Measurements from ENCODE around the gene TMCC3.

Gene TMCC3

DNA sequence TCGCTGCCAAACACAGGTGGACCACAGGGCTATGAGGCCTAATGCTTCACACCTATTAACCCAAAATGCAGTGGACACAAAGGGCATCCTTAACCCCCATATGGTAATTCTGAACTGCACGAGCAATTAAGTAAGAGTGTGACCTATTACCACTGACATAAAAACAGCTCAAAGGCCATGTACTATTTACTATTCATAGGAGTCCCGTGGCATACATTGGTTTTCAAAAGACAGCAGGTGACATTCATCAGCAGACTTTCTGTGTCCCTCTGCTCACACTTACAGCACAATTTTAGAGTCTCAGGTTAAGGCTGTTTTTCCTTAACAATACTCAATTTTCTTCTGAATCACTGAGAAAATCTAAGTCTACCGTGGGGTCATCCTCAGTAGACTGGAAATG, 23.1 kb upstream of the TMCC3 start:
- no peak for DNase-seq

DNA sequence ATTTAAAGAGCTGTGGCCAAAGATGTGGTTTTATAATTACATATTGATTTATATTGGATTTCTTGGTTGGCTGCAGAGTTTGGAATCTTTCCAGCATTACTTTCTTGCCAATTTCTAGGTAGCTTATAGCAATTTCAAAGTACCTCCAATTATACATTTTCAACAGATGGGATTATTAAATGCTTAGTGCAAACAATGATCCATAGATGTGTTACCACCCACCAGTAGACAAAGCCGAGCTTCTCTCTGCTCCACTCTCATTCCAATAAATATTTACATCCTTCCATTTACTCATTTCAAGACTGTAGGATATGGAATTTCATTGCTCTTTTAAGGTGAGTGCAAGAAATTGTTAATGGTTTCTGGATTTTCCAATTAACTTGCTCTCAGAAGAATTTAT, 21.6 kb upstream of the TMCC3 start:
- DNase-seq, result no peak

DNA sequence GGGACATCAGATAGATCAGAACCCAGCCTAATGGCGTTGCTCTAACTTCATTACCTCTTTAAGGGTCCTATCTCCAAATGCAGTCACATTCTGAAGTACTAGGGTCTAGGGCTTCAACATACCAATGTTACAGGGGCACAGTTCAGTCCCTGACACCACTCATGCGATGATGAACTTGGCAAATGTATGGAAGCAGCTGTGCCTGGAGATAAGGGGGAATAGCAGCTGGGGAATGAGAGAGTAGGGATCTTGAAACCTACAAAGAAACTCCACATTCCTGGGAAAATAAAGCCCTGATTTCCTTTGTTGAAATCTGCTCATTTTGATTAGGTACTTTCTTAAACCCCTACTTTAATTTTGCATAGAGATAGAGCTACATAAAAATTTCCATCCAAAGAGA, 20.5 kb upstream of the TMCC3 start:
- no peak for DNase-seq

DNA sequence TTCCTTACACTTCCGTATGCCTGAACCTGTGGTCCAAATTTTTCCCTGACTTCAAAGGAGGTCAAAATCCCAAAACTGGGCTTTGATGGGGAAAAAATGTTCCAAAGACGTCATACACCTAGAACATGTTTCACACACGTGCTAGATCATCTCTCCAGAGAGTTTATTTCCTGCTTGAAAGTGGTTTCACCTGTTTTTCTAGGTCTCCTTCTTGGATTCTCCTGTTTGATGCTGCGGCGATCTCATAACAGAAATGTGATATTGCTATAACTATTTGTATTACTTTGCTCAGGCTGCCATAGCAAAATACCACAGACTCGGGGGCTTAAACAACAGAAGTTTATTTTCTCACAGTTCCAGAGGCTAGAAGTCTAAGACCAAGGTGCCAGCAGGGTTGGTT, 19.7 kb upstream of the TMCC3 start:
- DNase-seq, result no peak

DNA sequence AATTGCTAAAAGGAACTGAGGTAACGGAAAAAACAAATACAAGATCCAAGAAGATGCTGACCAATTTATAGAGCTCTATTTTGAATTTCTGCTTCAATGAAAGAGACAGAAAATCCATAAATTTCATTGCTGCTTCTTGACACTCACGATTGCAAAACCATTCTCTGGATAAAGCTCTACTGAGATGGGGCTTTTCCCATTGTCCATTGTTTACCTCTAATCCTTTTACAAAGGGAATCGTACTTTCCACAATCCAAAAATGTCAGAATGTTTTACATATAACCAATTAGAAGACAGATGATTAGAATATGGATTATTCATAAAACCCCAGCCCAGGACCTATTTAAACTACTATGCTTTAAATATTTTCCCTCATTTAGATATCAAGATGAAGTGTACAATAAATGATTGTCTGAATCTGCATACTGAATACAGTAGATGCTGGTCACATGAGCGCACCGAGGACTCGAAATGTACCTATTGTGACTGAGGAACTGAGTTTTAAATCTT, 16.7 kb upstream of the TMCC3 start:
- DNase-seq, result no peak

DNA sequence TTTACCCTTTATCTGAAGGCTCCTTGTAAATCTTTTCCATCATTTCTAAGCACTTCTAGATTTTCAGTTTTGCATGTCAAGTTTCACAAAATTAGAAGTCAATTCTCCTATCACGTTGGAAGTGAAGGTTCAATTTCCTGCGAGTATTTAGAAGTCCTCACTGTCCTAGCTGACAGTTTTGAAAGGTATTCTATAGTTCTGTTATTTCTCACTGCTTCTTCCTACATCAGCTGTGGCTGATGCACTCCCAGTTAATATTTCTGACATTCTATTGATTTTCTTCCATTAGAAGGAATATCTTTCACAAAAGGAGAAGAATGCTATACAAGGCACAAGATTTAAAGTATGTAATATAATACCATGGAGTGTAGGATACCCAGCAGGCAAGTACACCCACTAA, 15.8 kb upstream of the TMCC3 start:
- no peak for DNase-seq

DNA sequence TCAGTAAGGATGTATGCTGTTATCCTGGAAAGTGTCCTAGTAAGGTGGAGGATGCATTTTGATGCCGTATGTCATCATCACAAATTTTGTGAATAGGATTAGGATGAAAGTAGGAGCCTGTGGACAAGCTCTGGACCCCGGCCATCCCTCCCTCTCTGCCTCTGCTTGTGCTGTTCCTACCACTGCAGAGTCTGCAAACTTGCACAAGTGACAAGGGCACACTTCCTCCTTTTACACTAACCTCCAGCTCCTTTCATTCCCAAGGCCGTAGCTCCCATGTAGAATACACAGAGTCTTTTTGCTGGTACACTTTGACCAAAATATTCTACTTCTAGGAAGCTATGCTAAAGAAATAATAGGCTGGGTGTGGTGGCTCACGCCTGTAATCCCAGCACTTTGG, 13.3 kb upstream of the TMCC3 start:
- no peak for DNase-seq

DNA sequence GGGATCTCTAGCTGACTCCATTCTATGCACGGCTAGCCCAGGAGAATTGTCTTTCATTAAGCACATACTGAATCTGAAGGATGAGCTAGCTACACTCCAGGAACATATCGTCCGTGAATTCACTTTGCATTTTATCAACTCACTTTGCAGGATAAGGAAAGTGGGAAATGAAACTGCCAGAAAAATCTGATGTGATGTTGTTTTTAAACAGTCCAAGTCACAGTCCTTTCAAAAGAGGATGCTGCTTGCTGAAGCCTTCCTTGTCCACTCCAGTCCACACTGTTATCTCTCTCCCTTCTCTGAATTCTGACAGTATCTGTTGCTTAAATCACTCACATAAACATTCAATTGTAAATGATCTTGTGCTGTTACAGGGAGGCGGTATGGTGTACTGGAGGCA, 12.7 kb upstream of the TMCC3 start:
- no peak for DNase-seq

DNA sequence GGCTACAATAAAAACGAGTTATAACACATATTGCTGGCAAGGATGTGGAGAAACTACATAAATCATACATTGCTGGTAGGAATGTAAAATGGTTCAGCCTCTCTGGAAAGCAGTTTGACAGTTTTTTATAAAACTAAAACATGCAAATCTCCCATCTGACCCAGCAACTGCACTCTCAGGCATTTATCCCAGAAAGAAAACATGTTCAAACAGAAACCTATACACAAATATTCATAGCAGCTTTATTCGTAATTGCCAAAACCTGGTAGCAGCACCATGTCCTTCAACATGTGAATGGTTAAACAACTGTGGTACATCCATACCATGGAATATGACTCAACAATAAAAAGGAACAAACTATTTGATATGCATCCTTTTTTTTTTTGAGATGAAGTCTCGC, 10.1 kb upstream of the TMCC3 start:
- no peak for DNase-seq

DNA sequence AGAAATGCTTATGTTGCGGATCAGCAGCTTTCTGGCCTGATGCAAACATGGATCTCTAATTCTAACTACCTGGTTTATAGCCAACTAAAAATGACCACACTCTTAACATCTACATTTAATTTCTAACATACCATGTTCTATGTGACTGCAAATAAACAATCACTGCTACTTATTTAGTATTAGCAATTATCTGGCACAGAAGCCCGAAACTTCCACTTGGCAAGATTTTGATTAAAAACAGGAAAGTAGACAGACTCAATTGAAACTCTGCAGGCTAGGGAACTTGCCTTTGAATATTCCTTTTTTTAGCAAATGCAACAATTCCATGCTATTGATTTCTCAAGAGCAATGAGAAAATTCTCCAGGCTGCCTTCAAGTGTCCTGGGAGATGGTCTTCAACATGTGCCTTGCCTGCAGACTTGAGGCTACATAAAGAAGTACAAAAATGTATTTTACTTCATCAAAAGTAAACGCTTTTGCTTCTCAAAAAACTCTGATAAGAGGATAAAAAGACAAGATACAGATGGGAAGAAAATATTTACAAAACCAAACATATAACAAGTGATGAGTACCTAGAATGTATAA, 9.1 kb upstream of the TMCC3 start:
- DNase-seq, result no peak

DNA sequence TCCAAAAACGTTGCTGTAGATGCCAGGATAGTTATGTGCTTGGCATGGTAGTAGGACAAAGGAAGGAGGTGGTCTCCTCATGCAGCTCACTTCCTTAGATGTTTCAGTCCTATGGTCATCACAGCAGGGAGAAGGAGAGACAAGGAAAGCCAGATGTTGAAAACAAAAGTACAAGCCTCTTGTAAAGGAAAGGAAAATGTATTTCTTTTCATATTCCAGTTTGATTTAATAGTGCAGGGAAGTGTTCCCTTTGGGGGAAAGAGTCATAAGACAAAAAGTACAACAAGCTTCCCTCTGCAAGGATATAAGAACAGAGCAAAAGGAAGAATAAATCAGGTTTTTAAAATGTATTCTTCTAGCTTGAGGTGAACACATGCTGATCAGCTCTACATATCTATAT, 8.6 kb upstream of the TMCC3 start:
- DNase-seq, result no peak

DNA sequence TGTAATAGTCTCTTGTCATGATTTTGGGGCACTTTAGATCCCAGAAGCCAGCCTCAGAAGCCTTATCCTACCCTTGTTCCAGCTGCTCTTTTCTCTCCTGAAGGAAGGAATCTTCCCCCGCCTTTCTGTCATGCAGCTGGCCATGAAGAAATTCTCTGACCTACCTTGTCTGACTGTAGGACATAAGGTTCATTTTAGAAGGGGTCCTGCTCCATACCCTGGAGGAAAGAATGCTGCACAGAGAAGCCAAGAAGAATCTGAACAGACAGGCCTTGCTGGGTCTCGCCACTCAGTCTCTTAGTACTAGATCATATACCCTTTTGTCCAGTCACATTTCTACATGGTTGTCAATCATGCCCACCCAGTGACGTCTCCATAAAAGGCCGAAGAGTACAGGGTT, 6.2 kb upstream of the TMCC3 start:
- no peak for DNase-seq

DNA sequence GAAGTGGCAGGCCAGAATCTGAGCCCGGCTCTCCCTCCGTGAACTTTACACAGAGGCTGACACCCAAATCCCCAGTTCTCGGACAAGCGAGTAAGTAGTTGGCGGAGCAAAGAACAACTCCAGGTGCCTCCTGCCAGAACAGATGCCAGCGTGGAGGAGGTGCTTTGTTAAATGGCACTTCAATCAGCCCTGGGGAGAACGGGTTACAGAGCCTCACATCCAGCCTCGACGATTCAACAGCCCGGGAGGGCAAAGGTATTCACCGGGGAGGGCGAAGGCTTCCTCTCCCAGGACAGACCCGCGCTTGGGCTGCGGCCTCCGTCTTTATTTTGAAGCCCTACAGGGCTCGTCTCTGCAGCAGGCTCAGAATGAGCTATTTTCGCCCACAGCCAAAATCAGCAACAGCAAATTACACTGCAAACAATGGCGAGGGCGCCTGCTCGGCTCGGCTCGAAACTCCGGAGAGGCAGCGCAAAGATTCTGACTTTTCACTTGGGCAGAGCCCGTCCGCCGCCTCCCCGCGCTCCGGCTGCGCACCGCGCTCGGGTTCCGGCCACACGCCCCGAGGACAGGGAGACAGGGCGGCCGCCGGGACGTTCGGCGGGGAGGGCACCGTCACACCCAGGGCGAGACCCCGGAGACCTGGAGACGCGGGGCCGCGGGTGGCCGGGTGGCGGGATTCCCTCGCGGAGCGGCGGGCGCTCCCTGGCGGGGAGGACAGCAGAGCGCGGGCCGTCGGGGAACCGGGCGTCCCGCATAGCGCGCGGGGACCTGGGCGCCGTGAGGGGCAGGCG, 811 bp downstream of the TMCC3 start:
- DNase-seq, result peak; percentile 8

DNA sequence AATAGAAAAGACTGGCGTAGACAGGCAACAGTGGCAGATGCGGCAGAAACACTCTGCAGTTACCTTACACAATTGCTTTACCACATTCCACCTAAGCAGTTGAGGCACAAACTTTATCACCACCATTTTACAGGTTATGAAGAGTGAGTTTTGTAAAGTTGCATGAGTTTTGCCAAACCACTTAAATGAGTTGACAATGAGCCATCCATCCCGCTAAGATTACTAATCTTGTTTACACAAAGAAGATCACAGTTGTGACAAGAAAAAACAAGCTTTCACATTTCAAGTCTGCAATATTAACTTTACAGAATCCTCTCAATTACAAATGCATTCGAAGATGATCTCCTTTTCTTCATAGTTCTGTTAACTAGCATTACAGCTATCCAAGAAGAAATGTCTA, 1.8 kb downstream of the TMCC3 start:
- peak; percentile 2 for DNase-seq

DNA sequence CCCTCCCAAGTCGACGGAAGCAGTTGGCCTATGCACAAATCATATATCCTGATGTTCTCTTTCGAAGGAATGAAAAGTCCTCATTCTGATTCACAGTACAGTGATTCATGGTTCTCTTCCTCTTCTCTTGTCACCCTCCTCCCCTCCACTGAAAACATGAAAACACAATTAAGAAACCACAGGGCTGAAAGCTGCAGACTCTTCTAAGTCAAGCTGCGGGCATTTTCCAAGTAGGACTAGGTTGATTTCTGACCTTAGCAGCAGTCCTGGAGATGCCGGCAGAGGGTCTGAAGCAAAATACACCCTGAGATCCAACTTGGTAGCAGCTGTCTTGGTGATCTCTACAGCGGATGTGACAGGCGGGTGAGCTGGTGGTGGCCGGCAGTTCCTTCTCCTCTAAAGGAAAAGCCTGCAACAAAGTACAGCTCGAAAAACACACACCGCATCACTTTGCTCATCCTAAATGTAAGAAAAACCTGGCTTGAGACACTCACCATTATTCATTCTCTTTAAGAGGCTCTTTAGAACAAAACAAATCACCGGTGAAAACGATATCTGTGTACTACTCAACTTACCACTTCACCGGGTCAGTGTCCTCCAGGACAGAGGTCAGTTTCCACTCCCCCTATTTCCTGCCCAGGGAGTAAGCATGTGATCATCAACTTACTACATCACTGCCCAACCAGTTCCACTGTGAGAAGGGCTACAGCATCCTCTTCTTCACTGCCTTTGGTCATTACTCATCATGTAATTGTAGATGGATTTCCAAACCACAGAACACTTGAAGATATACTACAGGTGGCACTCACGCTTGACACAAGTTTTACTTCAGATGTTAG, 6.0 kb downstream of the TMCC3 start:
- DNase-seq, result peak; percentile 54

DNA sequence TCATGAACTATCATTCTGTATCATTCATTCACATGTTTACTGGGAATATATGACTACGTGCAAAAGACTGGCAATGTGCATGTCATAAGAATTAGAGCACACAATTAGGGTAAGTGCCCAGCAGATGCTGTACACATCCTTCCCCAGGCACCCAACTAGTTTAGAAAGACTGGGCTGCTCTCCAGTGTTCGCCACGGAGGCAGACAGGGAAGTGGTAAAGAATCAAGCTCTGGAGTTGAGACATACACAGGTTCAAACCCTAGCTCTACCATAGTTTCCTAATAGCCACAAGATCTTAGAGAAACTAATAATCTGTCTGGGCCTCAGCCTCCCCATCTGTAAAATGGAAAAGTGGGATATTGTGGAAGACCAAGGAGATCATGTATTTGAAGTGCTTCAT, 6.8 kb downstream of the TMCC3 start:
- DNase-seq, result no peak

DNA sequence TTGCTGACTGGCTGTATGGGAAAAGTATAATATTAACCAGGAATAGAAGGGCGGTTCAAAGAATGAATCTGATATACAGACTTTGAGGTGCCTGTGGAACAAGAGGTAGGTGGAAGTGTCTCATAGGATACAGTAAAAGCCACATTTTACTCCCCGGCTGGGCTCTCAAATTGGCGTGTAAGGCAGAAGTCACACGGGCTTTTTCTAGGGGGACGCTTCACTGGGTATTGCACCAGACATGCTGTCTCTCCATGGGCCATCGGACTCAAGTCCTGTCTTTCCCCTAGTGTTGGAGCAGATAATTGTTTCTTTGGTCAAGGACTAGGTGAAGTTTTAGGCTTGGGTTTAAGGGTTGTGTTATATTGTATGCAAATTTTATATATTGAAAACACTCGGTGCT, 9.1 kb downstream of the TMCC3 start:
- DNase-seq, result no peak

DNA sequence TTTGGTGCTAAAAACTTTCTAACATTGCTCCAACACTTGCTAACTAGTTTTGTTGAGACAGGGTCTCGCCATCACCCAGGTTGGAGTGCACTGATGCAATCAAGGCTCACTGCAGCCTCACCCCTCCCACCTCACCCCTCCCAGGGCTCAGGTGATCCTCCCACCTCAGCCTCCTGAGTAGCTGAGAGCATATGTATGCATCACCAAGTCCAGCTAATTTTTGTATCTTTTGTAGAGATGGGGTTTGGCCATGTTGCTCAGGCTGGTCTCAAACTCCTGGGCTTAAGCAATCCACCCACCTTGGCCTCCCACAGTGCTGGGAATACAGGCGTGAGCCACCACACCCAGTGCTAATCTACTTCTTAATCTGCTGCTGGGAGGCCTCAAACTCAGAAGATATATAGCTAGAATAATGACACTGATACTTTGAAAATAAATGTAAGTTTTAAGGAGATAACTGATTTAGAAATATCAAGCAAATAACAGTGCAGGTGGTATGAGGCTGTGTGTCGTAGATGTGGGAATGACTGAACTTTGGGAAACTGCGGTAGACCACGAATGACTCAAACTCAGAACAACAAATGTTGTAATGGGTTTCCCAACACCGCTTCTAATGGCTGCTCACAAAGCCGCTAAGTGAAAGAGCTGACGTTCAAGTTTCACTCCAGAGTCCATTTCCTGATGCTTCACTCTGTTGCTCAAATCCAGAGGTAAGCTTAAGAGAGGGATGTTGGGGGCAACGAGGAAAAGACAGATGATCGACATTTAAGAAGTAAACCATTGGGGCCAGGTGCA, 10.0 kb downstream of the TMCC3 start:
- peak; percentile 91 for DNase-seq

DNA sequence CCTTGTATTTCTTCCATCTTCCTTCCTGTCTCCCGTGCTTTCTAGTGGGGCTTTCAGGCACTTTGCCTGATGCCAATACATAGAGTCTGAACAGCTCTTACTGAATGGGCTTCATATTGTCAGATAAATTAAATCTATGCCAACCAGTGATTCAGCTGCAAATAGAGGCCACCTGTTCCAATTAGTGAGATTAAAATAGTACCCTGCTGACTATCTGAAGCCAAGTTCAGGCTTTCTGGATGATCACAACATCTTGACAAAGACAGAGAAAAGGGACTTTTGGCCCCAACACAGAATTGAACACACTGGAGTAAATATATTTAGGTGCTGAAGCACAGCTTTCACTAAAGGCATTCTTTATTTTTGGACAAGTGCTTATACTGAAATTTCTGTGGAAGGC, 11.8 kb downstream of the TMCC3 start:
- no peak for DNase-seq

DNA sequence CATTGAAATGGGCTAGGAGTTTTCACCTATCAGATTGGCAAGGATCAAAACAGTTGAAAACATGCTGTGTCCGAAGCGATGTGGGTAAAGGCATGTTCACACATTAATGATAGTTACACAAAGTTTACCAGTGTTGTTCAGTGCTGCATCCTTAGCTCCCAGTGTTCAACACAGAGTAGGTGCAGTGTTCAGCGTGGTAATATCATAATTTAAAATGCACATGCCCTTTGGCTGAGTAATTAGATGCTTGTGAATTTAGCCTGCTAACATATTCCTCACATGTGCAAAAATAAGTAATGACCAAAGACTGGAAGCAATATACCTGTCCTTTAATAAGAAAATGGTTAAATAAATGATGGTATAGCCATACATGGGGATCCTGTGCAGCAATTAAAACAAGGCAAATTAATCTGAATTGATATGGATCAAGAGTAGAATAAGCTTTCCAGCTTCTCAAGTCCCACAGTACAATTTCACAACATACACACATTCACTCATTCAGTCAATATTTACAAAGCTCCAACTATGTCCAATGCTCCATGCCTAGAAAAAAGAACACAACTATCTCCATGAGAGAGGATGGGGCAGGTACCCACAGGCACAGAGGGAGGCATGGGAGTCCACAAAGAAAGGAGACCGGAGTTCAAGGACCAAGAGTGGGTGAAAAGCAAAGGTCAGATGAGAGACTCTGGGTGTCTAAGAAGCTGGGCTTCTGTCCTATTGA, 12.8 kb downstream of the TMCC3 start:
- no peak for DNase-seq

DNA sequence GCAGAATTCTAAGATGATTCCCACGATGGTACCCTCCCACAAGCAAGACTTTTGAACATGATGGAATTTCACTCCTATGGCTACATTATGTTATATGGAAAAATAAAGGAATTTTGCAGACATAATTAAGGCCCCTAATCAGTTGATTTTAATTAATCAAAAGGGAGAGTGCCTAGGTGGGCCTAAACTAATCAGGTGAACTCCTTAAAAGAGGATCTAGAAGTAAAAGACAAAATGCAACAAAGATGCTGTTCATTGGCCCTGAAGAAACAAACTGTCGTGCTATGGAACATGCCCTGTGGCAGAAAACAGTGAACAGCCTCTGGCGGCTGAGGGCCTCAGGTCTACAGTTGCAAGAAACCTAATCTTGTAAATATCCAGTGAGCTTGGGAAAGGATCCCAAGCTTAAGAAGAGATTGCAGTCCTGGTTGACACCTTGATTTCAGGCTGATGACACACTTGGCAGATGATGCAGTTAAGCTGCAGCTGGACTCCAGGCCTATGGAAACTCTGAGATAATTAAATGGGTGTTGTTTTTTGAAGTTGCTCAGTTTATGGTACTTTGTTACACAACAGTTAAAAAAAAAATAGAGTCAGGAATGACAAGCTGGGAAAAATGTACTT, 13.8 kb downstream of the TMCC3 start:
- no peak for DNase-seq

DNA sequence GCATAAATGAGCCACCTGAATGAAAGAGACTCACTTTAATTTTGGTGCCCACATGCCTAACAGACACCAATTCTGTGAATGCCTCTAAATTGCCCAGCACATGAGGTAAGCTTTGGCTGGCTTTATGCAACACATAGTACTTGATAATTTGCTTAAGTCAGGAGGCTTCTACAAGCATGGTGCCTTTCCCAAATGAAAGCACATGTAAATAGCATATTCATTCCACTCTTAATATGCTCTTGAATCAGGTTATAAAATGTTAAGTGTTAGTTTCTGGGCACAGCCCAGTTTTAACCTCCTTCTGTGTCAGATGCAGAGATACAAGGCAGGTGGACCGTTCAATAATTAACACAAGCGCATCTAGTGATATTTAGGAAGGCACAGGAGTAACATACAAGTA, 15.6 kb downstream of the TMCC3 start:
- DNase-seq, result no peak

Measured in activated CD4-positive, alpha-beta T cell treated with anti-CD3 and anti-CD28 coated beads, Interleukin-2, amount 50 U/mL, for 16 hours (primary cell).